ENCODE data around the gene DECR2.
"Not testable (repeated sequence)": the region's sequence is repeated elsewhere in the genome, so short reads cannot be mapped to it uniquely, and the experiment has no call there.

Gene DECR2

DNA sequence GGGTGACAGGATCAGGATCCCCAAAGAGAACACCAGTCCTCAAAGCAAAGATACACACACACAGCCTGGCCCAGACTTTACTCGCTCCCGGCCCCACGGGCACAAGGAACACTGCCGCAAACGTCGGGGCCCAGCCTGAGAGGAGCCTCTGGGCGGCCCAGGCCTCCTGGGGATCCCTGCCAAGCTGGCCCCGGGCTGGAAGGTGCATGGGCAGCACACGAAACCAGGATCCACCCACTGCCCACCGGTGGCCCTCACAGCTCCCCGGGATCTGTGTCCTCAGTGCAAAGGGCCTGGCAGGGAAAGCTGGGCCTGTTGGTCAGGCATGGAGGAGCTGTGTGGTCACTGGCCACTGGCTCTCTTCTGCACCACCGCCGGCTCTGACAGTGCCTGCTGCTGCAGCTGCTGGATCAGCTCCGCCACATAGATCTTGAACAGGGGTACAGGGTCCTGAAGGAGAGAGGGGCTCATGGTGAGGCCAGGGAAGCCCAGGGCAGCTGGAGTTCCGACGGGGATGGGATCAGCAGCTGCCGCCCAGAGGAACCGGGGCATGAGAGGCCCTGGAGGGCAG lies 34.3 kb upstream of the DECR2 start:
- no peak for DNase-seq

DNA sequence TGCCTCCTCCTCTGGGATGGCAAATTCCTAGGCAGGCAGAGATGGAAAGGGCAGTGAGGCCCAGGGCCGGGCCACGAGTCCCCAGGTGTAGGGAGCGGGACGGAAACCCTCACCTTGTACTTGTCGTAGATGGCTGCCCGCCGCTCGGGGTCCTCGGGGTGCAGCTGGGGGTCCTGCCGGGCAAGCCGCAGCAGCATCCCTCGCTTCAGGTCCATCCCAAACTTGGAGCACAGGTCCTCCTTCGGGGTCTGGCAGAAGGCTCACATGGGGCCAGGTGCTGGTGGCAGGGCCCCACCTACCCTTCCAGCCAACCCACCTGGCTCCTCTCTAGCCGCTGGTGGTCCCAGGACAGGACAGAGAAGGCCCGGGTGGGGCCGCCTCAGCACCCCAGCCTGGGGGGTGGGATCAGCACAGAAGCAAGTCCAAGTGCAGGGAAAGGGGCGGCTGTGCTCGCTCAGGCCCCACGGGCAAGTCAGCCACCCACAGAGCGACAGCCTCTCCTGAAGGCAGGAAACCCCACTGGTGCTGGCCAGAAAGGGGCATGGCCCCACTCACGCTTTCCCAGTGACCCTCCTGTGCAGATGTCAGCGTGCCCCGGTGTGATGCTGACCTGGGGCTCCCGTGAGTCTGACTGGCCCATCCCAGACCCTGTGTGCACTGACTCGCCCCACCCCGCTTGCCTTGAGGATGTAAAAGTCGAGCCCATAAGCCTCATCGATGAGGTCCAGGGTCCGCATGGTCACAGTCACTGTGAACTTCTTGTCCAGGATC lies 33.1 kb upstream of the DECR2 start:
- DNase-seq = no peak

DNA sequence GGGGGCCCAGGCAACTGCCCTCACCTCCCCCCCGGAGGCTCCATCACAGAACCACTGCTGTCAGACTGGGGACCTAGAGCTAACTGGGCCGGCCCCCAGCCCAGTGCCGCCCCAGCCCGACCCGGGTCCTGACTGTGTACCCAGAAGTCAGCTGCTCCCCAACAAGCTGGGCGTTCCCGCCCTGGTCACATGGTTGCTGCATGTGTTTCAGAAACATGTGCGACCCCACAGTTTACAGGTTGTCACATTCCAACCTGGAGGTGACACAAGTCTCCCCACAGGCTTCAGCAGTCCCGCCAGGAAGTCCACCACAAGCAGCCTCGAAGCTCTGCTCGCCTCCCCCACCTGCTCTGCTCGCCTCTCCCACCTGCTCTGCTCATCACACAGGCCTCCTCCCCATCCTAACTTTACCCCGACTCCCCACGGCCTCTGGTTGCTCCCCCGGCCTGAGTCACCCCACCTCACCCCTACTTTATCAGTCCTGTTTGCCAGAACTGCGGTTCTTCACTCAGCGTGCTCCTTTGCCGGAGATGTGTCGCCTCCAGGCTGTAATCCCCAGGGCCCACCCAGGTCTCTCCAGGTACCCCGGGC lies 32.3 kb upstream of the DECR2 start:
- no peak for DNase-seq

DNA sequence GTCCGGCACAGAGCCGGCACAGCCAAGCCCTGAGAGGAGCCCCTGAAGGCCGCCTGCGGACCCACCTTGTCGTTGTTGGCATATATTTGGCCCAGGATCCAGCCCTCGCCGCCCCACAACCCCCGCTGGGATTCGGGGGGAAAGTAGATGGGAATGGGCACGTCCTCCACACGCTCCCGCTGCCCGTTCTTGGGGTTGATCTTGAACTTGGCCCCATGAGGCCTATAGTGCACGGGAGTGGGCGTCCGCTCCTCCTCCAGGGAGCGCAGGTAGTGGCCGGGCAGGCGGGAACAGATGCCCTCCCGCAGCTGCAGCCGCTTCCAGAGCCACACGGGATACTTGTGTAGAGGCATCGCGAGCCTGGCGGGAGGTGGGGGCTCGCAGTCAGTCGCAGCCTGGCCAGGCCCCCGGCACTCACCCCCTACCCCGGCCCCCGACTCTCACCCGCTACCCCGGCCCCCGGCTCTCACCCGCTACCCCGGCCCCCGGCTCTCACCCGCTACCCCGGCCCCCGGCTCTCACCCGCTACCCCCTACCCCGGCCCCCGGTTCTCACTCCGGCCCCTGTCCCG lies 31.7 kb upstream of the DECR2 start:
- no peak for DNase-seq

DNA sequence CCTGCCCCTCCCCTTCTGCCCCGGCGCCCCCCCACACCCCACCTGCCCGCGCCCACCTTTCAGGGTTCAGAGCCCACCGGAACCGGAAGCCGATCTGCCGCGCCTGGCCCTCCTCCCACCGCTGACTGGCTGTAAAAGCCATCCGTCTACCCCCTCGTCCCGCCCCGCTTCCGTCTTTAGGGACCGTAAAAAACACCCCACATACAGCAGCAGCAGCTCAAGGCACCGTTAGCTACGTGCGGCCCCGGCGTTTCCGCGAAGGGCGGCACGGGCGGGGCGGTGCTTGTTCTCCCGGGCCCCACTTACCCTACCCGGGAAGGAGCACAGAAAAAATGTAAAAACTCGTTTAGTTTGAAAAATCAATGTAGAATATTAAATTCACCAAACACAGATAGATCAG lies 31.2 kb upstream of the DECR2 start, which contains the start of gene MRPL28:
MRPL28 (minus strand) TSS at position 96 of the 400 bp plus-strand sequence. CDS start 320 bp downstream, outside the sequence.
- peak; percentile 85 for DNase-seq

DNA sequence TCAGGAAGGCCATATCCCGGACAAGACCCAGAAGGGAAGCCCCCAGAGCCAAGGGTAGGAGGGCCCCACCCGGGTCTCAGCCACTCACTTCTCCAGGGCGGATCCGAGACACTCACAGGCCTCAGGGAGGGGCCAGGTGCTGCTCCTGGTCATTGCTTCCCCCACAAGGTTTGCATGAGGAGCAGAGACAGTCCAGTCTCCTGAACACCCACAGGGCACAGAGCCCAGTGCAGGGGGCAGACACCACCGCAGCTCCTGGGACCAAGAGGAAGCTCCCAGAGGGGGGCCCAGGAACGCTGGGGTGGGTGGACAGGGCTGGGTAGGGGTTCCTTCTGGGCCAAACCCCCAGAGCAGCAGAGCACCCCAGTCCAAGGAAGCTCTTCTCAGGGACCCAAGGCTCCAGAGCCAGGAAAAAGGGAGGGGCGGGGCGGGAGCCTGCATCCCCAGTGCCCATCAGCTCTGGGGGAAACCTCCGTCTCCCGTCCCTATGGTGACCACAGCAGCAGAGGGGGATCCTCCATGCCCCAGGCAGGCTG lies 30.6 kb upstream of the DECR2 start:
- no peak for DNase-seq

DNA sequence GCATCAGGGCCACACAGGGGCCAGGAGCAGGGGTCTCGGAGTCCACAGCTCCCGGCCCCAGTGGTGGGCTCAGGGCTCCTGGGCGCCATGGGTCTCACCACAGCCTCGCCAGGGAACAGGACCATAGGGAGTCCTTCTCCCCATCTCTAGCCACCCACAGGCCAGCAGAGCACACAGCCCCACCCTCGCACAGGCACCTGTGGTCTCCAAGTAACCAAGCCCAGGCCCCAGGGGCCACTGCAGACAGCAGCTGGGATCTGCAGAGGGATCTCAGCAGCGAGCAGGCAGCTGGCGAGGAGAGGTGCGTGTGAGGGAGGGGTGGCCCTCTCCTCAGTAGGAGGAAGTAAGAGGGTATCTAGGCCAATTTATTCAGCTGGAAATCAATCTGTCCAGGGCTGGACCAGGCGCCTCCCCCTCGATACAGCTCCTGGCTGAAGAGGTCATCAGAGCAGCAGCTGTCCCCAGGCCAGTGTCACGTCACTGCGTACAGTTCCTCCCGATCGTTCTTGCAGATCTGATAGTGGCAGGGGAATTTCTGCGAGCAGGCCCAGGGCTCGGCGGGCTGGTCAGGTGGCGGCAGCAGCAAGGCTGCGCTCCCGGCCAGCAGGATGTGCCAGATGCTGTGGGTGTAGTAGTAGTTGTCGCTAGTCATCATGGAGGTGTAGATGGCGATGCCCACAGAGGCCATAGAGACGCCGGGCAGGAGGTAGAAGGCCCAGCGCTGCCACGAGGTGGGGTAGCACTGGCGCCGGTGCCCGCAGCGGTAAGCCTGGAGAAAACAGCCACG lies 30.0 kb upstream of the DECR2 start:
- DNase-seq = no peak

DNA sequence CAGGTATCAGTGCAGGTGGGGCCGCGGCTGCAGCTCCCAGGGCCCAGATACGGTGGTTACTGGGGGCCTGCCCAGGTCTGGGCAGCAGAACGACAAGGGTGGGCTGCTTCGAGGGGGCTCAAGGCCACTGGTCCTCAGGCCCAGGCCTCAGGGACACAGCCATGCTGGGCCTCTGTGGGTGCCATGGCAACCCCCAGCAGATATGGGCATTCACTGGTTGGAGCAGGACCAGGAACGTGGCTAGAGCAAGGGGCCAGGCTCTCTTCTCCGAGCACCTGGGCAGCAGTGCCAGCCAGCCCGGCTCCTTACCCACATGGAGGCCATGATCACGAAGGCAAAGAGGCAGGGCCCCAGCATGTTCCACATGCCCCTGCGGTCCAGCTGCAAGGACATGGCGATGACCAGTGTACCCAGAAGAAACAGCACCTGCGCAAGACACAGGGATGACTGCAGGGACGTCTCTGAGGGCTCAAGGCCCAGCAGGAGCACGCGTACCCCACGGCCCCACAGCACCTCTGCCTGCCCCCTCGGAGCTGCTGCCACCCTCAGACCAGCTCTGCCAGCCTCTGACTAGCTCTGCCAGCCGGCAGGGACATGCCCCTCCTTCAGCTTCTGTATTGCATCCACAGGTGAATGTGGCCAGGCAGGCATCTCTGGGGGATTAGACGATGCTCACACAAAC lies 29.2 kb upstream of the DECR2 start:
- DNase-seq = no peak

DNA sequence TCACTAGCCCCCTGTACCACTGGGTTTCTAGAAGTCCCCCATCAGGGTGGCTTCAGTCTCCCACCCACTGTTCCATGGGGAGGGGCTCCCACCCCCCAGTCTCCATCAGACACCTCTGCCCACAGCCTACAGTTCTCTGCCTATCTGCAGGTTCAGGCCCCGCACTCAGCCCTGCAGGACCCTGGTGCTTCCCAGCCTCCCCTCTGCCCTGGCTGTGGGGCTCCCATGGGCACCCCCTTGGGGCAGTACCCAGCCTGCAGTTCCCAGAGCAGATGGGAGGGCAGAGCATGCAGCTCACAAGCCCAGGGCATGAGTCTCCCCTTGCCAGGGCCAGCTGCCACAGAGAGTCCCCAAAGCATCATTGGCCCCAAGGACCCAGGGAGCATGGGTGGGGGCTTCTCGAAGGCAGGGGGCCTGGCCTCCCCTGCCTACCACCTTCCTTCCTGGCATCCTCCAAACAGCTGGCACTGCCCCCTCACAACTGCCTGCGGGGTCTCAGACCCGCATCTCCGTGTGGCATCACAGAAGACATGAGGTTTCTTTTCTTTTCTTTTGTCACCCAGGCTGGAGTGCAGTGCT lies 28.6 kb upstream of the DECR2 start:
- DNase-seq = no peak

DNA sequence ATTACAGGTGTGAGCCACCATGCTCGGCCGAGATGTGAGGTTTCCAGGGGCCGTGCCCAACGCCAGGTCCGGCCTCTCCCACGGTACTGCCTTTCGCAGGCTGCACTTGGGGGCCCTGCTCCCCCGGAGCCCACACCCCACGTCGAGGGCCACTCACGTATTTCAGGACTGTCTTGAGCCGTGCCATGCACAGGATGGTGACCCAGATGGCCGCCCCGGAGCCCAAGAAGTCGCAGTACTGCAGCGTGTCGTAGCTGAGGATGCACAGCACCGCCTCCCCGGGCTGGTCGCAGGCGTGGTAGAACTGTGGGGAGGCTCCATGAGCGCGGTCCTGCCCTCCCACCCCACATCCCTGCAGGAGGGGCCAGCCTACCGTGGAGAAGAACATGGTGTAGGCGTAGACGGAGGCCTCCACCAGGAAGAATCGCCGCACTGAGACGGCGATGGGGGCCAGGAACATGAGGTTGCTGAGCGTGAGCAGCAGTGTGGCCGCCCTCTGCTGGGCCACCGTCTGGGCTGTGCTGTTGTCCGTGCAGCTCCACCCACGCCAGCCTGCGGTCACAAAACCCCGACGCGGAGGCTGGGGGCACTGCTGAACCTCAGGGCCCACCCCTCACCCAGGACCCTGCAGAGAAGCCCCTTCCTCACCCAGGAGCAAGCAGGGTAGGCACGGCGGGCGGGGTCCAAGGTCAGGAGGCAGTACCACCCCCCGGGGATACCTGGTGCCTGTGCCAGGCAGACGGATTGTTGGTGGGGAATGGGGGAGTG lies 27.7 kb upstream of the DECR2 start:
- no peak for DNase-seq

DNA sequence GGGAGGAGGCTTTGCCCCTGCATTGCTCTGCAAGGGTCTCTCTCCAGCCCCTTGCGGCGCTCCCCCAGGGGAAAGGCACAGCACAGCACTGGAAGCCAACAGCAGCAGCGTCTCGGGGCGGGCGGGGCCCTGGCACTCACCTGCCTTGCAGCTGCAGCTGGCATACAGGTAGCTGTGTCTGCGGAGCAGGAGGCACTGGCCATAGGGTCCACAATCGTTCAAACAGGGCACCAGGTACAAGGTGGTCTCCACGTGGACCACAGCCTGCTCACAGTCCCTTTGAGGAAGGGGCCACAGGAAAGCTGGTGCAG lies 27.1 kb upstream of the DECR2 start:
- DNase-seq = no peak

DNA sequence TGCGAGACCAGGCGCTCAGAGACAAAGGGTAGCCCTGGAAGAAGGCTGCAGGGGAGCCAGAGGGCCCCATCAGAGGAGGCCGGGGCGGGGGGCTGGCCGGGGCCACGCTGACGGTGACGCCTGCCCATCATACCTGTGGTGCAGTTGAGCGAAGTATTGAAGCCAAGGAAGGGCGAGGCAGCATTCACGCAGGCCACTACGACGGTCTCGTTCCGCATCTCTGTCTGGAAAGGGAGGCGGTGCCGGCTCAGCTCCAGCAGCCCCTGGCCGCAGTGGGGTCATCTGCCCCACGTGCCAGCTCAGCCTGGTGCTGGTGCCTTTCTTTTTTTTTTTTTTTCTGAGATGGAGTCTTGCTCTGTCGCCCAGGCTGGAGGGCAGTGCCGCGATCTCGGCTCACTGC lies 26.5 kb upstream of the DECR2 start:
- no peak for DNase-seq

DNA sequence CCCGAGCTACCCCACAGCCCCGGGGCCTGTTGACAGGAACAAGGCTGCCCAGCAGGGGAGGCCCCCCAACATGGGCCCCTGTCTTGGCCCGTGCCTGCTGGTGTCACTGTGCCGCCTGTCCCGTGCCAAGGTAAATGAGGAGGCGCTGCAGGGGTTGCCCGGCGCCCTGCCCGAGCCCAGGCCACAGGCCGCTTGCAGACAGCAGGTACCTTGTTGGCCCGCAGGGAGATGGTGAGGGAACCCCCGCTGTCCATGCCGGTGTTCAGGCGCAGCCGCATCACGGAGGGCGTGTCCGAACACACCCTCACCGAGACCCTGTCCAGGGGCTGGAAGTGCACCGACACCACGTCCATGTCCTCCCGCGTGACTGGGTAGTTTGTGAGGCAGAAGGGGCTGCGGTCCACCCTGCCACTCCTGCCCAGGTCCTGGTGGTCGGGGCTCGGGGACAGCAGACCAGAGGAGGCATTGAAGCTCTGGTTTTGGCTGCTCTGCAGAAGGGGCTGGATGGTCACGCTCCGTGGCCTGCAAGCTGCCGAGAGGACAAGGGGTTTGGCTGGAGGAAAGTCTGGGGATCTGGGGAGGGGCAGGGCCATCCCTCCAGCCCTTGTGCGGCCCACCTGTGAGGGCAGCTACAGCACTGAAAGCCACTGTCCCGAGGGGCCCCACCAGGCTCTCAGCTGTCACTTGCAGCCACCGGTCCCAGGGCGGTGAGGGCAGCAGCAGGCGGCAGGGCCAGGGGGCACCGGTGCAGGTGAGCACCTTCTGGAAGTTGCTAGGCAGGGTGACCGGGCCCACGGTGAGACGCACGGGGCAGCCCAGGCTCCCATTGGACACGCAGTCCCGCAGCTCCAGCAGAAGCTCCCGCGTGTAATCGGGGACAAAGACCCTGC lies 25.5 kb upstream of the DECR2 start:
- DNase-seq = no peak

DNA sequence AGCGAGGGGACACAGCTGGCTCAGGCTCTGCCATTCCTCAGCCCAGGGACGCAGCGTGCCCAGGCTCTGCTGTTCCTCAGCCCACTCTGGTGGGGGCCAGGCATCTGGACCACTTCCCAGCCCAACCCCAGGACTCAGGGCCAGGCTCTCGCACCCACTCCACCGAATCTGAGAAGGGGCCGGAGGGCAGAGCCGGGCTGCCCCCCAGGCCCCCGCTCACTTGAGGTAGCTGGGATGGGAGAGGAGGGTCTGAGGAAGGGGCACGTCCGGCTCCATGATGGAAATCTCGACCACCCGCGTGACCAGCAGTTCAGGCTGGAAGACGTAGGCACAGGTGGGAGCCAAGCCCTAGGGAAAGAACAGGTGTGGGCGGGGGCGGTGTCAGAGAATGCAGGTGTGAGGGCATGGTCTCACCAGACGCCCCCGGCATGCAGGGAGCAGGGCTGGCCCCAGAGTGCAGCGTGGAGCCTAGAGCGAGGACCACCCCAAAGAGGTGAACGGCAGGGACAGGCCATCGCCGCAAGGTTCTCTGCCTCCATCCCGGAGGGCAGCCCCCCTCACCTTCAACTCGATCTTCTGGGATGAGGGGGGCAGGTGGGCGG lies 24.8 kb upstream of the DECR2 start:
- no peak for DNase-seq

DNA sequence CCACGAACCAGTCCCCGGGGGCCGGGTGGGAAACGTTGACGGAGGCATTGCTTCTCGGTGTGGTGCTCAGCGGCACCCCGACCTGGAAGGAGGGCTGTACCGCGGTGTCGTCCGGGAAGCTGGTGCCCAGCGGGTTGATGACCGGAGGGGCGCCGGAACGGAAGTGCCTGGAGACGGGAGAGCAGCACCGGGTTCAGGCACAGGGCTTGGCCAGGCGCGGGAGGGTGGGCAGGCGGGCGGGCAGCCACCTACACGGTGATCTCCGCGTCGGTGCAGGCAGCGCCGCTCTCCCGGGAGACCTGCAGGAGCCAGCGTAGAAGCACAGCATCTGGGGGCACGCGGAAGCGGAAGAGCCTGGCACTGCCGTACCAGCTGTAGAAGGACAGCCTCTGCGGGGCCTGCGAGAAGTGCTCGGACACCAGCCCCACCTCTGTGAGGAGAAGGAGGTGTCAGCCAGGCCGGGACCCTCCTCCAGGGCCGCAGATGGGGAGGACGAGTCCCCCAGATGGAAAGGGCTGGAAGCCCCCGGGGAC lies 24.2 kb upstream of the DECR2 start:
- DNase-seq = no peak

DNA sequence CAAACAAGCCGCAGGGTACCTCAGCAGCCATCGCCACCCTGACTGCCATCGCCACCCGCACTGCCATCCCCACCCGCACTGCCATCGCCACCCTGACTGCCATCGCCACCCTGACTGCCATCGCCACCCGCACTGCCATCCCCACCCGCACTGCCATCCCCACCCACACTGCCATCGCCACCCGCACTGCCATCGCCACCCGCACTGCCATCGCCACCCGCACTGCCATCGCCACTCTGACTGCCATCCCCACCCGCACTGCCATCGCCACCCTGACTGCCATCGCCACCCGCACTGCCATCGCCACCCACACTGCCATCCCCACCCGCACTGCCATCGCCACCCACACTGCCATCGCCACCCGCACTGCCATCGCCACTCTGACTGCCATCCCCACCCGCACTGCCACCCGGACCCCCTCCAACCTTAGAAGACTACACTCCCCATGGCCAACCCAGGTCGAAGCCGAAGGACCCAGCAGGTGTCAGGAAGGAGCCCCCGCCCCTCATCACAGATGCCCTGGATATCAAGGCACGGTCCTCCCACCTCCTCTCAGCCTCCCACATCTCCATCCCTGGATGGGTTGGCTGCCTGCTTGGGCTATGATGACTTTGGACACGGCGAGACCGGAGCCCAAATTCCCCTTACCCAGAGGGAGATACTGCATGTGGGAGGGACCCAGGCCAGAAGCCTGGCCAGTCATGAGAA lies 23.4 kb upstream of the DECR2 start:
- DNase-seq = not testable (repeated sequence)

DNA sequence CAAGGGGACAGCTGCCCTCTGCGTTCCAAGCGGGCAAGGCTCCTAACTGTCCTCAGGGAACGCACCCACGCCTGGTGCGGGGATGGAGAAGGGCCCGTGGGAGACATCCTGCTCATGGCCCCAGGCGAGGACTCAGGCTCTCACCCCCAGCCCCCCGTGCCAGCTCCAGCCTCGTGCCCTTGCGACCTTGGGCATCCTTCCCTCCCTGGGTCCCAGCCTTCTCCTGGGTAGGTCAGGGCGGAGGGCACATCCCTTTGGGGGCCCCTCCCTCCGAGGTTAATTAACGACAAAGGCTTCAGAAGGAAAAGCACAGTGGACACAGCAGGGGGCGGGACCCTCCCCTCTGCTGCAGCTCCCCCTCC lies 22.9 kb upstream of the DECR2 start:
- DNase-seq = no peak

DNA sequence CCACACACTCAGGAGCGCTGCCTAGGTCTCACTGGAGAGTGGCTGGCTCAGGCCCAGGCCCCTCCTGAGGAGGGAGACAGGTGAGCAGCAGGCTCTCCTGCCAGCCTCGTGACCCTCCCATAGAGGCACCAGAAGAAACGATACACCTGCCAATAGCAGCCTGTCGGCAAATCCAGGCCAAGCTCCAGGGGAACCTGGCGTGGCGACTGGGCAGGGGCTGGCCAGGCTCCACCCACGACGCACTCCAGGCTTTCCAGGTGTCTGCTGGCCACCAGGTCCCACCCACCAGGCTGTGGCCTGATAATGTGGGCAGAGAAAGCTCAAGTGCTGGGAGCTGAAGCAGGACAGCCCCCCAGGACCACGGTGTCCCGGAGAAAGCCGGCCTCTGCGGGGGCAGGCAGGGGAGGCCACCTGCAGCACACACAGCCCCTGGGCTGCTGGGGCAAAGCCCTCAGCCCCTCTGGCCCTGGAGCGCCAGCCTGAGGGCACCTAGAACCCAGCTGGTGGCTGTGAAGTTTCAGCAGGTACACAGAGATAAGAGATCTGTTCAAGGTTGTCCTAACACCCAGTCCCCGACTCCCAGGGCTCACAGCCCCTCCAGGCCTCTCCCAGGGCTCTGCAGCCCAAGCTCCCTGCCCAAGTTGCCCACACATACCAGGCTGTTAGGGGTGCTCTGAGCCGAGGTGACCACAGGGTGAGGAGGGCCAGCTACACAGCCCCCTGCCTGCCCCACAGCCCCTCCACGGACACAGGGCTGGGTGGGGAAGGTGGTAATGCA lies 22.3 kb upstream of the DECR2 start:
- no peak for DNase-seq
